ENCODE measurements around the gene PCNA.

DNA sequence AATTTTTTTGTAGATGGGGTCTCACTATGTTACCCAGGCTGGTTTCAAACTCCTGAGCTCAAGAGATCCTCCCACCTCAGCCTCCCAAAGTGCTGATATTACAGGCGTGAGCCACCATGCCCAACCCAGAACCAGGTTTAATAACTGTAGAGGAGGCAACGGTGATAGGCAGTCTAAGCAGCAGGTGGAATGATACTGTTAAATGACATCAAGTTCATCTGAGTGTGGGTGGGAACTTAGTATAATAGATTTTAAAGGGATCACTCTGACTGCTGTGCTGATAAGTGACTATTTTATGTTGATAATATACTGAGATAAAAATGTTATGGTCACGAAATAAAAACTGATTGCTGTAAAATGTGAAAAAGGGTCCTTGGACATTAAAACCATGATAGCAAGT, 31.1 kb downstream of the PCNA start:
- TF ChIP-seq, protein P1, sequence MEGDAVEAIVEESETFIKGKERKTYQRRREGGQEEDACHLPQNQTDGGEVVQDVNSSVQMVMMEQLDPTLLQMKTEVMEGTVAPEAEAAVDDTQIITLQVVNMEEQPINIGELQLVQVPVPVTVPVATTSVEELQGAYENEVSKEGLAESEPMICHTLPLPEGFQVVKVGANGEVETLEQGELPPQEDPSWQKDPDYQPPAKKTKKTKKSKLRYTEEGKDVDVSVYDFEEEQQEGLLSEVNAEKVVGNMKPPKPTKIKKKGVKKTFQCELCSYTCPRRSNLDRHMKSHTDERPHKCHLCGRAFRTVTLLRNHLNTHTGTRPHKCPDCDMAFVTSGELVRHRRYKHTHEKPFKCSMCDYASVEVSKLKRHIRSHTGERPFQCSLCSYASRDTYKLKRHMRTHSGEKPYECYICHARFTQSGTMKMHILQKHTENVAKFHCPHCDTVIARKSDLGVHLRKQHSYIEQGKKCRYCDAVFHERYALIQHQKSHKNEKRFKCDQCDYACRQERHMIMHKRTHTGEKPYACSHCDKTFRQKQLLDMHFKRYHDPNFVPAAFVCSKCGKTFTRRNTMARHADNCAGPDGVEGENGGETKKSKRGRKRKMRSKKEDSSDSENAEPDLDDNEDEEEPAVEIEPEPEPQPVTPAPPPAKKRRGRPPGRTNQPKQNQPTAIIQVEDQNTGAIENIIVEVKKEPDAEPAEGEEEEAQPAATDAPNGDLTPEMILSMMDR (IDR thresholded peaks at IDR 0.05), result no peak
- no peak for TF ChIP-seq POLR2AphosphoS5 (IDR thresholded peaks at IDR 0.05)
- TF ChIP-seq EP300 (IDR thresholded peaks at IDR 0.05), result no peak
